HepG2 (cell line): ENCODE data around the gene AFF4. TPM values are rescaled to one million over a fixed set of nuclear protein-coding genes. Genes with fewer than 3 reads are reported as not detected.
A peak's percentile ranks its signal among the peaks of the same experiment; 100 is the strongest.

Experiments
- EED ChIP-seq: sonication (generic); formaldehyde crosslinking; IDR thresholded peaks from 2 replicates; pipeline ENCODE4 v1.5.0; 2020; ENCODE audit warnings: mild to moderate bottlenecking, missing genetic modification reagents
- HNF4A ChIP-seq: sonication (generic); formaldehyde crosslinking; IDR thresholded peaks from 2 replicates; pipeline ENCODE4 v1.4.0; 2020; ENCODE audit warnings: missing genetic modification reagents
- KLF6 ChIP-seq: IDR thresholded peaks from 2 replicates; pipeline ENCODE4 v1.8.0; 2016; ENCODE audit warnings: missing biosample characterization, missing genetic modification reagents
- KLF9 ChIP-seq: IDR thresholded peaks from 2 replicates; pipeline ENCODE4 v1.6.1; 2016; ENCODE audit warnings: low read depth
- NKX3-1 ChIP-seq: sonication (generic); formaldehyde crosslinking; IDR thresholded peaks from 2 replicates; pipeline ENCODE4 v1.5.0; 2020; ENCODE audit warnings: missing genetic modification reagents
- RFX1 ChIP-seq: fragments of 450-650 bp; IDR thresholded peaks from 2 replicates; pipeline ENCODE4 v1.6.1; 2017
- SIN3A ChIP-seq: IDR thresholded peaks from 2 replicates; pipeline ENCODE4 v1.6.1; 2011; ENCODE audit warnings: low read depth, mild to moderate bottlenecking, control low read depth, low read length, borderline replicate concordance
- SOX13 ChIP-seq, 3 experiments: fragments of 450-650 bp in 1 of 3; sonication (generic) in 1 of 3; formaldehyde crosslinking in 1 of 3; IDR thresholded peaks in 2 of 3; conservative IDR thresholded peaks in 1 of 3; 2 replicates each; pipeline versions ENCODE4 v1.5.0 to v1.6.1; 2016 to 2020; ENCODE audit warnings: antibody characterized with exemption in 1 of 3, mild to moderate bottlenecking in 1 of 3, missing compliant biosample characterization in 1 of 3, missing genetic modification reagents in 1 of 3, moderate library complexity in 1 of 3
- TARDBP ChIP-seq: sonication (generic); formaldehyde crosslinking; IDR thresholded peaks from 2 replicates; pipeline ENCODE4 v1.8.0; 2022; ENCODE audit warnings: mild to moderate bottlenecking, missing genetic modification reagents
- TEAD2 ChIP-seq: sonication (generic); formaldehyde crosslinking; IDR thresholded peaks from 2 replicates; pipeline ENCODE4 v1.9.0; 2021; ENCODE audit warnings: missing genetic modification reagents
- ZNF235 ChIP-seq: sonication (generic); formaldehyde crosslinking; IDR thresholded peaks from 2 replicates; pipeline ENCODE4 v1.8.1; 2023; ENCODE audit warnings: mild to moderate bottlenecking, missing genetic modification reagents, borderline replicate concordance
- ZNF451 ChIP-seq: sonication (generic); formaldehyde crosslinking; IDR thresholded peaks from 2 replicates; pipeline ENCODE4 v1.5.0; 2020; ENCODE audit warnings: mild to moderate bottlenecking, missing genetic modification reagents
- polyA plus RNA-seq, 8 experiments: library from polyadenylated mRNA; depleted of rRNA in 3 of 8; stranded (reverse) in 7 of 8; unstranded in 1 of 8; fragments of >200 nt; fragmentation: Illumina TruSeq in 4 of 8; extraction: Trizol in 4 of 8; gene quantifications; 2 replicates each; pipeline versions ENCODE4 v1.2.1 to v1.2.3, GENCODE V29; 2011 to 2016; ENCODE audit warnings: low read depth in 4 of 8, missing spikeins in 1 of 8, mixed read lengths in 1 of 8; ENCODE audit not compliant: insufficient read depth in 1 of 8
- total RNA-seq, 5 experiments: library from RNA; depleted of rRNA; stranded (reverse); fragments of >200 nt; fragmentation: Illumina TruSeq; extraction: Trizol; gene quantifications; 2 replicates each; pipeline ENCODE4 v1.2.3, GENCODE V29; 2016; ENCODE audit warnings: low read depth in 1 of 5
- TF ChIP-seq, protein P1 (sequence below): sonication (generic); formaldehyde crosslinking; IDR thresholded peaks from 2 replicates; pipeline ENCODE4 v1.4.0; 2020; ENCODE audit warnings: missing genetic modification reagents, borderline replicate concordance
- TF ChIP-seq, protein P2 (sequence below): sonication (generic); formaldehyde crosslinking; IDR thresholded peaks from 2 replicates; pipeline ENCODE4 v1.4.0; 2020; ENCODE audit warnings: mild to moderate bottlenecking, missing genetic modification reagents, borderline replicate concordance
- TF ChIP-seq, protein P3 (sequence below): sonication (generic); formaldehyde crosslinking; IDR thresholded peaks from 2 replicates; pipeline ENCODE4 v1.5.0; 2020; ENCODE audit warnings: missing genetic modification reagents
- TF ChIP-seq, protein P4 (sequence below): sonication (generic); formaldehyde crosslinking; IDR thresholded peaks from 2 replicates; pipeline ENCODE4 v1.4.0; 2020; ENCODE audit warnings: missing genetic modification reagents, borderline replicate concordance

The AFF4 gene
- total and polyA plus RNA-seq, 2 of the 13 experiments (the other 11 are each of a cell fraction or from before 2014, with no cell fraction given) = 22.1 to 25.5 TPM

DNA sequence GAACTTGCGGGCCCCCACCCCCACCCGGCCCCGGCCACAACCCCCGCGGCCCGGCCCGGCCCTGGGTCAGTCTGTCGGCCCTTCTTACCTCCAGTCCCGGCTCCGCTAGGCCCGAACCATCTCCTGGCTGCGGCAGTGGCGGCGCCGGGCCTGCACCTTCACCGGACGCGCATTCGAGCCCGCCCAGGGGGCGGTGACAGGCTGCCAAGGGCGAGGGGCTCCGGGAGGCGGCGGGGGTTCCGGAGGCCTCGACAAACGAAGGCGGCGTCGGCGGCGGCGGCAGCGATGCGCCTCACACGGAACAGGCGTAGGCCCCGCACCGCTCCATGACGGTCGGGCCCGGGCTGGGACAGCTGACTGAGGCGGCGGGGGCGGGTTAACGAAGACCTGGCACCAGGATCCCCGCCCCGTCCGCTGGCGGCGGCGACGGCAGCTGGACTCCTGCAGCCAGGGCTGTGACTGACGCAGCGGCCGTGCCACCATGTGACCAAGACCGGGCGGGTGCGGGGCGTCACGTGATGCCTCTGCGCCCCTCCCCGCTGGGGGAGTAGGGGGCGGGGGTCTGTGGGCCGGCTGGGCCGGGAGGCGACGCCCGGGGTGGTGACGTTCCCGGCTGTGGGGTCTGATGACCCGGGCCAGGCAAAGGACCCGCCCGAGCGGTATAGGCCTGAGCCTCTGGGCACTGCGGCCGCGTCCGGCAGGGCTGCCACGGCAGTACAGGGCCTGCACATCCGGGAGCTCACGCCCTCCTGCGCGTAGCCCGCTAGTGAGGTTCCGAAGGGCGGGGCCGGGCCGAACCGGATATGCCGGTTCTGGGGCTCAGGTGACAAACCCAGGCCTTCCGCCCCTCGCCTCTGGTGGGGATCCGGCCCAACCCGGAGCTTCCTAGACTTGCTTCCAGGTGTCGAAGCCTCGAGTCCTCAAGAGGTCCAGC lies at the start of gene AFF4 (continued):
- TF ChIP-seq KLF9 (CRISPR knock-in tag) (0 out of 2 replicates have a peak, but pooled peaks have one; percentile 44), TEAD2 (CRISPR knock-in tag) (no peak), NKX3-1 (CRISPR knock-in tag) (0 out of 2 replicates have a peak, but pooled peaks have one; percentile 55), HNF4A (CRISPR knock-in tag) (peak; percentile 28), SOX13 (IDR thresholded peaks at IDR 0.05) (no peak), SOX13 (CRISPR knock-in tag; conservative IDR thresholded peaks at IDR 0.05 in 1 of 2, IDR thresholded peaks at IDR 0.05 in 1 of 2) (peak in 1 of 2 experiments; percentile 57; a peak in 1 of 4 replicates), TARDBP (CRISPR knock-in tag) (0 out of 2 replicates have a peak, but pooled peaks have one; percentile 35), RFX1 (no peak), EED (CRISPR knock-in tag) (peak; percentile 54), KLF6 (CRISPR knock-in tag) (peak; percentile 80), ZNF235 (CRISPR knock-in tag) (no peak; the same call in 1 of the 2 replicates), SIN3A (peak; percentile 86; the same call in 1 of the 2 replicates), ZNF451 (CRISPR knock-in tag) (peak; percentile 83; the same call in 1 of the 2 replicates)
- TF ChIP-seq, protein P1, sequence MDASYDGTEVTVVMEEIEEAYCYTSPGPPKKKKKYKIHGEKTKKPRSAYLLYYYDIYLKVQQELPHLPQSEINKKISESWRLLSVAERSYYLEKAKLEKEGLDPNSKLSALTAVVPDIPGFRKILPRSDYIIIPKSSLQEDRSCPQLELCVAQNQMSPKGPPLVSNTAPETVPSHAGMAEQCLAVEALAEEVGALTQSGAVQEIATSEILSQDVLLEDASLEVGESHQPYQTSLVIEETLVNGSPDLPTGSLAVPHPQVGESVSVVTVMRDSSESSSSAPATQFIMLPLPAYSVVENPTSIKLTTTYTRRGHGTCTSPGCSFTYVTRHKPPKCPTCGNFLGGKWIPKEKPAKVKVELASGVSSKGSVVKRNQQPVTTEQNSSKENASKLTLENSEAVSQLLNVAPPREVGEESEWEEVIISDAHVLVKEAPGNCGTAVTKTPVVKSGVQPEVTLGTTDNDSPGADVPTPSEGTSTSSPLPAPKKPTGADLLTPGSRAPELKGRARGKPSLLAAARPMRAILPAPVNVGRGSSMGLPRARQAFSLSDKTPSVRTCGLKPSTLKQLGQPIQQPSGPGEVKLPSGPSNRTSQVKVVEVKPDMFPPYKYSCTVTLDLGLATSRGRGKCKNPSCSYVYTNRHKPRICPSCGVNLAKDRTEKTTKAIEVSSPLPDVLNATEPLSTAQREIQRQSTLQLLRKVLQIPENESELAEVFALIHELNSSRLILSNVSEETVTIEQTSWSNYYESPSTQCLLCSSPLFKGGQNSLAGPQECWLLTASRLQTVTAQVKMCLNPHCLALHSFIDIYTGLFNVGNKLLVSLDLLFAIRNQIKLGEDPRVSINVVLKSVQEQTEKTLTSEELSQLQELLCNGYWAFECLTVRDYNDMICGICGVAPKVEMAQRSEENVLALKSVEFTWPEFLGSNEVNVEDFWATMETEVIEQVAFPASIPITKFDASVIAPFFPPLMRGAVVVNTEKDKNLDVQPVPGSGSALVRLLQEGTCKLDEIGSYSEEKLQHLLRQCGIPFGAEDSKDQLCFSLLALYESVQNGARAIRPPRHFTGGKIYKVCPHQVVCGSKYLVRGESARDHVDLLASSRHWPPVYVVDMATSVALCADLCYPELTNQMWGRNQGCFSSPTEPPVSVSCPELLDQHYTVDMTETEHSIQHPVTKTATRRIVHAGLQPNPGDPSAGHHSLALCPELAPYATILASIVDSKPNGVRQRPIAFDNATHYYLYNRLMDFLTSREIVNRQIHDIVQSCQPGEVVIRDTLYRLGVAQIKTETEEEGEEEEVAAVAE = peak; percentile 73
- TF ChIP-seq, protein P2, sequence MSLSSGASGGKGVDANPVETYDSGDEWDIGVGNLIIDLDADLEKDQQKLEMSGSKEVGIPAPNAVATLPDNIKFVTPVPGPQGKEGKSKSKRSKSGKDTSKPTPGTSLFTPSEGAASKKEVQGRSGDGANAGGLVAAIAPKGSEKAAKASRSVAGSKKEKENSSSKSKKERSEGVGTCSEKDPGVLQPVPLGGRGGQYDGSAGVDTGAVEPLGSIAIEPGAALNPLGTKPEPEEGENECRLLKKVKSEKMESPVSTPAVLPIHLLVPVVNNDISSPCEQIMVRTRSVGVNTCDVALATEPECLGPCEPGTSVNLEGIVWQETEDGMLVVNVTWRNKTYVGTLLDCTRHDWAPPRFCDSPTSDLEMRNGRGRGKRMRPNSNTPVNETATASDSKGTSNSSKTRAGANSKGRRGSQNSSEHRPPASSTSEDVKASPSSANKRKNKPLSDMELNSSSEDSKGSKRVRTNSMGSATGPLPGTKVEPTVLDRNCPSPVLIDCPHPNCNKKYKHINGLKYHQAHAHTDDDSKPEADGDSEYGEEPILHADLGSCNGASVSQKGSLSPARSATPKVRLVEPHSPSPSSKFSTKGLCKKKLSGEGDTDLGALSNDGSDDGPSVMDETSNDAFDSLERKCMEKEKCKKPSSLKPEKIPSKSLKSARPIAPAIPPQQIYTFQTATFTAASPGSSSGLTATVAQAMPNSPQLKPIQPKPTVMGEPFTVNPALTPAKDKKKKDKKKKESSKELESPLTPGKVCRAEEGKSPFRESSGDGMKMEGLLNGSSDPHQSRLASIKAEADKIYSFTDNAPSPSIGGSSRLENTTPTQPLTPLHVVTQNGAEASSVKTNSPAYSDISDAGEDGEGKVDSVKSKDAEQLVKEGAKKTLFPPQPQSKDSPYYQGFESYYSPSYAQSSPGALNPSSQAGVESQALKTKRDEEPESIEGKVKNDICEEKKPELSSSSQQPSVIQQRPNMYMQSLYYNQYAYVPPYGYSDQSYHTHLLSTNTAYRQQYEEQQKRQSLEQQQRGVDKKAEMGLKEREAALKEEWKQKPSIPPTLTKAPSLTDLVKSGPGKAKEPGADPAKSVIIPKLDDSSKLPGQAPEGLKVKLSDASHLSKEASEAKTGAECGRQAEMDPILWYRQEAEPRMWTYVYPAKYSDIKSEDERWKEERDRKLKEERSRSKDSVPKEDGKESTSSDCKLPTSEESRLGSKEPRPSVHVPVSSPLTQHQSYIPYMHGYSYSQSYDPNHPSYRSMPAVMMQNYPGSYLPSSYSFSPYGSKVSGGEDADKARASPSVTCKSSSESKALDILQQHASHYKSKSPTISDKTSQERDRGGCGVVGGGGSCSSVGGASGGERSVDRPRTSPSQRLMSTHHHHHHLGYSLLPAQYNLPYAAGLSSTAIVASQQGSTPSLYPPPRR (CRISPR knock-in tag) = peak; percentile 69
- TF ChIP-seq, protein P3, sequence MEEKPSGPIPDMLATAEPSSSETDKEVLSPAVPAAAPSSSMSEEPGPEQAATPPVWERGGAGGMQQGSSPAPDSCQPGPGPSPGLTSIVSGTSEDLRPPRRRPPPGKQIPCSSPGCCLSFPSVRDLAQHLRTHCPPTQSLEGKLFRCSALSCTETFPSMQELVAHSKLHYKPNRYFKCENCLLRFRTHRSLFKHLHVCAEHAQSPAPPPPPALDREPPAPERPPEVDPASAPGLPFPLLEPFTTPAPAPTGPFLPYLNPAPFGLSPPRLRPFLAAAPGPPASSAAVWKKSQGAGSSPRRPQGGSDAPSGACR (CRISPR knock-in tag) = peak; percentile 83
- TF ChIP-seq, protein P4, sequence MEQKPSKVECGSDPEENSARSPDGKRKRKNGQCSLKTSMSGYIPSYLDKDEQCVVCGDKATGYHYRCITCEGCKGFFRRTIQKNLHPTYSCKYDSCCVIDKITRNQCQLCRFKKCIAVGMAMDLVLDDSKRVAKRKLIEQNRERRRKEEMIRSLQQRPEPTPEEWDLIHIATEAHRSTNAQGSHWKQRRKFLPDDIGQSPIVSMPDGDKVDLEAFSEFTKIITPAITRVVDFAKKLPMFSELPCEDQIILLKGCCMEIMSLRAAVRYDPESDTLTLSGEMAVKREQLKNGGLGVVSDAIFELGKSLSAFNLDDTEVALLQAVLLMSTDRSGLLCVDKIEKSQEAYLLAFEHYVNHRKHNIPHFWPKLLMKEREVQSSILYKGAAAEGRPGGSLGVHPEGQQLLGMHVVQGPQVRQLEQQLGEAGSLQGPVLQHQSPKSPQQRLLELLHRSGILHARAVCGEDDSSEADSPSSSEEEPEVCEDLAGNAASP (CRISPR knock-in tag) = peak; percentile 62; the same call in 1 of the 2 replicates
